Breast epithelium (tissue), 3 donors: ENCODE results near the gene KLHDC10.

ENCODE experiments used
- CTCF ChIP-seq, 3 donors: fragments of 450-650 bp; IDR thresholded peaks; one replicate each; pipeline ENCODE4 v1.5.1; 2016 to 2017; ENCODE audit warnings: antibody characterized with exemption in 3 of 3, mild to moderate bottlenecking in 3 of 3, moderate library complexity in 3 of 3
- POLR2A ChIP-seq: fragments of 450-650 bp; IDR thresholded peaks from one replicate; pipeline ENCODE4 v1.6.1; 2016; ENCODE audit warnings: antibody characterized with exemption, mild to moderate bottlenecking, moderate library complexity
- POLR2AphosphoS5 ChIP-seq, 3 donors: sonication (generic); formaldehyde crosslinking; IDR thresholded peaks; one replicate each; pipeline ENCODE4 v1.6.1; 2017; ENCODE audit warnings: antibody characterized with exemption in 3 of 3

DNA sequence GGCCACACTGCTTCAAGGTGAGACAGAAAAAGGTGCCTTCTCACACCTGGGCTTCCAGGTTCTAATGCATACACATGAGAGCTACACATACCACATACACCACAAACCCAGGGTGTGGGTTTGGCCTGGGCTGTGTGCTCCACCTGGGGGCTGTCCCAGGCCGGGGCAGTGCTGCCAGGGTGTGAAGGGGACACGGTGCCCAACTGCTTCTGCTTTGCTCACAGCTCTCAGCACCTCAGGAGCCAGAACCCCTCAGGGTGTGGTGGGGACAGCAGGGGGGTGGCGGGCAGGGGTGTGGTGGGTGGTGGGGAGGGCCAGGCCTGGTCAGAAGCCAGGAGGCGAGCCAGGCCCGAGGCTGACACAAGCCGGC is 83.8 kb downstream of the KLHDC10 start:
- TF ChIP-seq POLR2AphosphoS5 (IDR thresholded peaks at IDR 0.05), result no peak
- TF ChIP-seq CTCF (IDR thresholded peaks at IDR 0.05), result no peak
- no peak for TF ChIP-seq POLR2A
